Esophagus squamous epithelium (tissue), 4 donors: ENCODE data around the gene AQP9.

Source experiments
- CTCF ChIP-seq, 6 experiments: fragments of 450-650 bp in 4 of 6; fragments of 200-600 bp in 2 of 6; sonication (generic) in 2 of 6; IDR thresholded peaks; one replicate each; pipeline ENCODE4 v1.5.1; 2016 to 2019; ENCODE audit warnings: antibody characterized with exemption in 6 of 6, mild to moderate bottlenecking in 4 of 6, moderate library complexity in 4 of 6
- POLR2A ChIP-seq, 4 donors: fragments of 450-650 bp; IDR thresholded peaks; one replicate each; pipeline ENCODE4 v1.6.1; 2017; ENCODE audit warnings: antibody characterized with exemption in 4 of 4, mild to moderate bottlenecking in 4 of 4, moderate library complexity in 3 of 4

- TF ChIP-seq POLR2A (IDR thresholded peaks at IDR 0.05), result no peak
- TF ChIP-seq CTCF (IDR thresholded peaks at IDR 0.05), result no peak
Measured at GRCh38 chr15:58114388-58114787, 23.8 kb upstream of the AQP9 start.
